HepG2 (cell line): ENCODE data around the gene RCOR1. TPM values are rescaled to one million over a fixed set of nuclear protein-coding genes. Genes with fewer than 3 reads are reported as not detected.

Experiments
- ATAC-seq: fragments of 200-7000 bp; cut with Tn5 transposase; 3 replicates; pipeline ENCODE4 v1.9.1; 2020; ENCODE audit warnings: mild to moderate bottlenecking, moderate library complexity
- BruUV-seq: library from RNA; stranded (reverse); fragments of 400-500 nt; replicated peaks from 2 replicates; lab custom pipeline; 2021; lab: Mats Ljungman, UMichigan
- CTCF ChIA-PET: fragments of 300-600 bp; formaldehyde crosslinking; extraction: SDS; loops from one replicate; lab custom pipeline; 2021; ENCODE audit warnings: low total read pairs, inconsistent platforms, low intra/inter-chr PET ratio; lab: Yijun Ruan, JAX
- POLR2A ChIA-PET: fragments of 350-600 bp; sonication (Branson Sonifier 250); formaldehyde crosslinking; loops from one replicate; lab custom pipeline; 2020; ENCODE audit warnings: antibody characterized with exemption, inconsistent platforms; lab: Yijun Ruan, JAX
- DNase-seq: peaks from one replicate; pipeline ENCODE4 v3.0.0-alpha.2; 2015; ENCODE audit warnings: low spot score
- FAIRE-seq: peaks from 3 replicates; lab custom pipeline; 2011; peaks lifted over from hg19 to GRCh38; lab: Jason Lieb, UNC
- H2AFZ ChIP-seq: one replicate; pipeline ENCODE4 v1.6.1; 2011; ENCODE audit warnings: low read length, inconsistent platforms
- H3K27ac ChIP-seq: fragments of 300-600 bp; 3 replicates; pipeline ENCODE4 v1.8.0; 2011; ENCODE audit warnings: mixed run types, mild to moderate bottlenecking, mixed read lengths, low read length, inconsistent platforms; ENCODE audit not compliant: insufficient read depth; ENCODE audit errors: extremely low read length
- H3K27me3 ChIP-seq, 2 experiments: fragments of 200-600 bp in 1 of 2; 2 replicates in 1 of 2; 3 replicates in 1 of 2; pipeline versions ENCODE4 v1.6.0 to v1.8.0; 2011; ENCODE audit warnings: low read length in 2 of 2, mild to moderate bottlenecking in 2 of 2, moderate library complexity in 2 of 2, inconsistent platforms in 1 of 2; ENCODE audit not compliant: insufficient read depth in 2 of 2, control insufficient read depth in 1 of 2
- H3K36me3 ChIP-seq, 2 experiments: fragments of 200-600 bp in 1 of 2; replicated peaks in 1 of 2; 2 replicates in 1 of 2; 3 replicates in 1 of 2; pipeline versions ENCODE4 v1.5.1 to v1.8.0; 2011; ENCODE audit warnings: low read length in 2 of 2, inconsistent platforms in 1 of 2; ENCODE audit not compliant: insufficient read depth in 2 of 2, control insufficient read depth in 1 of 2
- H3K4me1 ChIP-seq: 2 replicates; pipeline ENCODE4 v1.5.1; 2012; ENCODE audit warnings: low read length, inconsistent platforms; ENCODE audit not compliant: insufficient read depth
- H3K4me2 ChIP-seq: 2 replicates; pipeline ENCODE4 v1.6.0; 2011; ENCODE audit warnings: low read depth, low read length, inconsistent platforms
- H3K4me3 ChIP-seq, 3 experiments: fragments of 200-600 bp in 1 of 3; sonication (generic), shearing (Covaris generic) in 1 of 3; replicated peaks in 1 of 3; 2 replicates each; pipeline ENCODE4 v1.5.1; 2011 to 2016; ENCODE audit warnings: low read length in 3 of 3, inconsistent platforms in 2 of 3, low read depth in 2 of 3, mild to moderate bottlenecking in 2 of 3, control low read depth in 1 of 3, mixed read lengths in 1 of 3; ENCODE audit not compliant: insufficient read depth in 1 of 3
- H3K79me2 ChIP-seq: one replicate; pipeline ENCODE4 v1.6.1; 2011; ENCODE audit warnings: low read length, inconsistent platforms; ENCODE audit not compliant: insufficient read depth
- H3K9ac ChIP-seq: 2 replicates; pipeline ENCODE4 v1.6.0; 2011; ENCODE audit warnings: mild to moderate bottlenecking, low read depth, low read length, inconsistent platforms; ENCODE audit not compliant: insufficient read depth
- H3K9me3 ChIP-seq: 2 replicates; pipeline ENCODE4 v1.5.1; 2012; ENCODE audit warnings: mild to moderate bottlenecking, low read length
- H4K20me1 ChIP-seq: 2 replicates; pipeline ENCODE4 v1.6.0; 2011; ENCODE audit warnings: inconsistent platforms, mild to moderate bottlenecking, low read length, moderate library complexity; ENCODE audit not compliant: insufficient read depth
- HOXA3 ChIP-seq: sonication (generic); formaldehyde crosslinking; IDR thresholded peaks from 2 replicates; pipeline ENCODE4 v1.5.0; 2020; ENCODE audit warnings: missing genetic modification reagents
- RFXANK ChIP-seq: IDR thresholded peaks from 2 replicates; pipeline ENCODE4 v1.6.1; 2016
- SOX5 ChIP-seq: IDR thresholded peaks from 2 replicates; pipeline ENCODE4 v1.6.1; 2016; ENCODE audit warnings: borderline replicate concordance
- SRY ChIP-seq: sonication (generic); formaldehyde crosslinking; IDR thresholded peaks from 2 replicates; pipeline ENCODE4 v1.8.0; 2022; ENCODE audit warnings: mild to moderate bottlenecking, missing genetic modification reagents
- XRCC5 ChIP-seq: fragments of 200-400 bp; formaldehyde crosslinking; optimal IDR thresholded peaks from 2 replicates; pipeline ENCODE3; 2017; ENCODE audit warnings: mild to moderate bottlenecking, low read length
- ZNF260 ChIP-seq: sonication (generic); formaldehyde crosslinking; IDR thresholded peaks from 2 replicates; pipeline ENCODE4 v1.4.0; 2020; ENCODE audit warnings: missing genetic modification reagents, low read depth, mild to moderate bottlenecking, borderline replicate concordance
- ZNF331 ChIP-seq: sonication (generic); formaldehyde crosslinking; IDR thresholded peaks from 2 replicates; pipeline ENCODE4 v1.4.0; 2020; ENCODE audit warnings: missing genetic modification reagents
- ZNF546 ChIP-seq: sonication (generic); formaldehyde crosslinking; conservative IDR thresholded peaks from 2 replicates; pipeline ENCODE4 v1.8.1; 2023; ENCODE audit warnings: mild to moderate bottlenecking, missing genetic modification reagents
- ZNF839 ChIP-seq: sonication (generic); formaldehyde crosslinking; IDR thresholded peaks from 2 replicates; pipeline ENCODE4 v1.4.0; 2020; ENCODE audit warnings: missing genetic modification reagents, mild to moderate bottlenecking, borderline replicate concordance
- WGBS: methylation state at CpG from one replicate; pipeline ENCODE4 v1.1.6; 2017; ENCODE audit warnings: low lambda C conversion rate; 5-methylcytosine and 5-hydroxymethylcytosine counted together
- in situ Hi-C: cut with HindIII; loops from 2 replicates; pipeline ENCODE4 v1.10.0; 2017; ENCODE audit warnings: low pct_unique_long_range_greater_than_20kb; ENCODE audit not compliant: extremely low pct_ligation_motif_present
- intact Hi-C: fragments of 100-400 bp; cut with micrococcal nuclease; formaldehyde crosslinking; loops from one replicate; pipeline ENCODE4 v1.10.0; 2022; ENCODE audit not compliant: unreplicated experiment
- polyA plus RNA-seq, 8 experiments: library from polyadenylated mRNA; depleted of rRNA in 3 of 8; stranded (reverse) in 7 of 8; unstranded in 1 of 8; fragments of >200 nt; fragmentation: Illumina TruSeq in 4 of 8; extraction: Trizol in 4 of 8; gene quantifications; 2 replicates each; pipeline versions ENCODE4 v1.2.1 to v1.2.3, GENCODE V29; 2011 to 2016; ENCODE audit warnings: low read depth in 4 of 8, missing spikeins in 1 of 8, mixed read lengths in 1 of 8; ENCODE audit not compliant: insufficient read depth in 1 of 8
- total RNA-seq, 5 experiments: library from RNA; depleted of rRNA; stranded (reverse); fragments of >200 nt; fragmentation: Illumina TruSeq; extraction: Trizol; gene quantifications; 2 replicates each; pipeline ENCODE4 v1.2.3, GENCODE V29; 2016; ENCODE audit warnings: low read depth in 1 of 5
- TF ChIP-seq, protein P1 (sequence below): sonication (generic); formaldehyde crosslinking; IDR thresholded peaks from 2 replicates; pipeline ENCODE4 v1.5.0; 2020; ENCODE audit warnings: missing genetic modification reagents, mild to moderate bottlenecking, borderline replicate concordance
- TF ChIP-seq, protein P2 (sequence below): sonication (generic); formaldehyde crosslinking; IDR thresholded peaks from 2 replicates; pipeline ENCODE4 v1.5.1; 2020; ENCODE audit warnings: missing genetic modification reagents, mild to moderate bottlenecking, borderline replicate concordance

RCOR1 gene
- total and polyA plus RNA-seq, 2 of the 13 experiments (the other 11 are each of a cell fraction or from before 2014, with no cell fraction given) = 10.2 to 11.1 TPM

DNA sequence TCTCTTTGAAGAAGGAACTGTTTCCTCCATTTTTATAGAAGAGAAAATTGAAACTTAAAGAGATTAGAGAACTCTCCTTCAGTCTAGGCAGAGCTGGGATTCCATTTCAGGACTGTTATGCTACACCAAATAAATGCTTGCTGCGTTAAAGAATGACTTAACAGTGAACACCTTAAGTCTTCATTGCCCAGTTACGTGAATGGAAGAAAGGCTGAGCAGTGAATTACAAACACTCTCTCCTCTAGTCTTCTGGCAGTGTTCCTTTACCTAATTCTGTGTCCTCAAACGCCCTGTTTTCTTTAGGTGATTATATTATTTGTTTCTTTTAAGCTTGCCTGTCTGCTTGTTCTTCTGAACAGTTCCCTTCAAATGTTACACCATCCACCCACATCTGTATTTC, 59.7 kb downstream of the RCOR1 start:
- H2AFZ ChIP-seq = no peak overlapping the region
- TF ChIP-seq, protein P1, sequence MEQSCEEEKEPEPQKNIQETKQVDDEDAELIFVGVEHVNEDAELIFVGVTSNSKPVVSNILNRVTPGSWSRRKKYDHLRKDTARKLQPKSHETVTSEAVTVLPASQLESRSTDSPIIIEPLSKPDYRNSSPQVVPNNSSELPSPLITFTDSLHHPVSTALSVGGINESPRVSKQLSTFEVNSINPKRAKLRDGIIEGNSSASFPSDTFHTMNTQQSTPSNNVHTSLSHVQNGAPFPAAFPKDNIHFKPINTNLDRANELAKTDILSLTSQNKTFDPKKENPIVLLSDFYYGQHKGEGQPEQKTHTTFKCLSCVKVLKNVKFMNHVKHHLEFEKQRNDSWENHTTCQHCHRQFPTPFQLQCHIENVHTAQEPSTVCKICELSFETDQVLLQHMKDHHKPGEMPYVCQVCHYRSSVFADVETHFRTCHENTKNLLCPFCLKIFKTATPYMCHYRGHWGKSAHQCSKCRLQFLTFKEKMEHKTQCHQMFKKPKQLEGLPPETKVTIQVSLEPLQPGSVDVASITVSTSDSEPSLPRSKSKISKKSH (CRISPR knock-in tag) = no peak
- TF ChIP-seq SRY (CRISPR knock-in tag) = no peak
- no peak for TF ChIP-seq RFXANK (CRISPR knock-in tag)
- TF ChIP-seq ZNF546 = no peak
- no peak for TF ChIP-seq HOXA3 (CRISPR knock-in tag)
- no peak for TF ChIP-seq XRCC5
- TF ChIP-seq ZNF260 = no peak
- TF ChIP-seq, protein P2, sequence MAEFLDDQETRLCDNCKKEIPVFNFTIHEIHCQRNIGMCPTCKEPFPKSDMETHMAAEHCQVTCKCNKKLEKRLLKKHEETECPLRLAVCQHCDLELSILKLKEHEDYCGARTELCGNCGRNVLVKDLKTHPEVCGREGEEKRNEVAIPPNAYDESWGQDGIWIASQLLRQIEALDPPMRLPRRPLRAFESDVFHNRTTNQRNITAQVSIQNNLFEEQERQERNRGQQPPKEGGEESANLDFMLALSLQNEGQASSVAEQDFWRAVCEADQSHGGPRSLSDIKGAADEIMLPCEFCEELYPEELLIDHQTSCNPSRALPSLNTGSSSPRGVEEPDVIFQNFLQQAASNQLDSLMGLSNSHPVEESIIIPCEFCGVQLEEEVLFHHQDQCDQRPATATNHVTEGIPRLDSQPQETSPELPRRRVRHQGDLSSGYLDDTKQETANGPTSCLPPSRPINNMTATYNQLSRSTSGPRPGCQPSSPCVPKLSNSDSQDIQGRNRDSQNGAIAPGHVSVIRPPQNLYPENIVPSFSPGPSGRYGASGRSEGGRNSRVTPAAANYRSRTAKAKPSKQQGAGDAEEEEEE (CRISPR knock-in tag) = no peak
- TF ChIP-seq ZNF839 (CRISPR knock-in tag) = no peak
- TF ChIP-seq ZNF331 (CRISPR knock-in tag) = no peak
- TF ChIP-seq SOX5 = no peak
- TF ChIP-seq, all 625 proteins: peak for 0
- peaks cover 34% of the 10 kb centered on the region for H3K4me1 ChIP-seq
- DNase-seq = no peak
- H3K27ac ChIP-seq = no peak overlapping the region
- peaks cover 10% of the 10 kb centered on the region; the same call in 1 of the 2 replicates for H4K20me1 ChIP-seq
- no peak overlapping the region for H3K4me2 ChIP-seq
- ATAC-seq = no peak
- WGBS = 86% methylated on average over 3 of the region's 3 CpGs
- in situ Hi-C loops (no loop called here), intact Hi-C loops (no loop called here)
- no peak for FAIRE-seq
- POLR2A ChIA-PET = no interaction called here
- peaks cover 87% of the 10 kb centered on the region for H3K79me2 ChIP-seq
- H3K27me3 ChIP-seq = no peaks in the 10 kb centered on the region
- no peaks in the 10 kb centered on the region for H3K9me3 ChIP-seq
- H3K9ac ChIP-seq = no peak overlapping the region
- H3K36me3 ChIP-seq = peaks cover 0 to 3% of the 10 kb centered on the region in 2 experiments; a peak in 1 of 5 replicates
- H3K4me3 ChIP-seq = no peak overlapping the region
- BruUV-seq = no TSS peak
- CTCF ChIA-PET = no interaction called here
